SK-N-MC (cell line): ENCODE measurements around the gene DGKH.

Experiments used
- EZH2 ChIP-seq: fragments of 200-600 bp; sonication (generic); IDR thresholded peaks from one replicate; pipeline ENCODE4 v1.6.1; 2017; ENCODE audit warnings: antibody characterized with exemption
- FOXP2 ChIP-seq: optimal IDR thresholded peaks from 2 replicates; pipeline ENCODE3; 2011; ENCODE audit warnings: mild to moderate bottlenecking, moderate library complexity; ENCODE audit not compliant: insufficient read depth; ENCODE audit errors: extremely low read length, control extremely low read depth
- POLR2AphosphoS5 ChIP-seq: IDR thresholded peaks from 2 replicates; pipeline ENCODE4 v1.6.1; 2012; ENCODE audit warnings: mild to moderate bottlenecking, low read depth, low read length, borderline replicate concordance

DNA sequence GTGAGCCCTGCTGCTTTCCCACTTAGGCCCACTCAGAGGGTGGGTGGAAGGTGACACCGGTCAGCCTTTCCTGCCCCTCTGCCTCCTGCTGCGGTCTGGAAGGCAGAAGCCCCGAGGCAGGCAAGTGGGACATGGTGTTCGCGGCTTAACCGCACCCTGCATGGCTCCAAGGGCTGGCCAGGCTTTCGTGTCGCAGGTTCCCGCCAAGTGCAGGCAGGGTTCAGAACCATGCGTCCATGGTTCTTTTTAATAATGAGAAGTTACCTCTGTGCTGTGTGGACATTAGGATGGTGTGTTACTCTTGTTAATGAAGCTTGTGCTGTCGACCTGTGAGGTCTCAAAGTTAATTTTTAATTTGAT lies 986 bp downstream of the DGKH start:
- no peak for TF ChIP-seq EZH2
- TF ChIP-seq POLR2AphosphoS5 = no peak
- TF ChIP-seq FOXP2 = no peak
